ENCODE measurements around the gene TCF20.

Gene TCF20

DNA sequence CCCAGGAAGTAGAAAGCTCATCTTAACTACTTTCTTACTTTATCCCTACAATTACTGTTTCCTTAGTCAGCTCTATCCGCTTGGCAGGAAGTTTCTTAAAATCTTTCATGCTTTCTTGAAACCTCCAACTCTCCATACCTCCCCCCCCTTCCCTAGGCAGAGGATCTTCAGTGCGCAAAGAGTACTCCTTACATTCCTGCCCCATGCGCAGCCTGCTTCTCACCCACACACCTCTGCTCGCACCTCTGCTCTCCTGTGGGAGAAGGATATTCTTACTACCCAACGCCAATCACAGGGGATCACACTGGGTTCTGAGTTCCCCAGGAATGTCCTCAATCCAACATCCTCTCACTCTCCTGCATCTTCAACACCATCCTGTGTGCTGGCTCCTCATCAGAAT, 12.3 kb downstream of the TCF20 start:
- DNase-seq (ENCODE audit: low spot score), result no peak

DNA sequence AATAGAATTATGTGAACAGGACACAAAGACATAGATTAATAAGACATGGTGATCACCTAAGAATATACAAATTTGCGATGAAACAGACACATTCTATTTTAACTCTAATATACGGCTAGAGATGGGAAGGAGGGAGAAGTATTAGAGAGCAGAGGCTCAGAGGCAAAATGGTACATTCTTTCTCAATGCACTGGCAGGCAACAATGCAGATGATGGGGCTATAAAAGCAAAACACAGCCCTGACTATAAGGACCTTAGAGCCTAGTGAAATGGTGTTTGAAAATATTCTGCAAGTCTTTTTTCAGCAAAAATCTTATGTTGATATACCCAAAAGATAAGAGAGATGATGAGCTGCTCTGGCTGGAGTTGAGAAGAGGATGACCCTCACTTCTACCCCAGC, 13.1 kb downstream of the TCF20 start:
- DNase-seq (ENCODE audit: low spot score), result no peak

- DNase-seq (ENCODE audit: low spot score), result no peak
Measured at GRCh38 chr22:42256930-42257329, 13.5 kb downstream of the TCF20 start.

- no peak for DNase-seq (ENCODE audit: low spot score)
Measured at GRCh38 chr22:42256220-42256619, 14.2 kb downstream of the TCF20 start.

GRCh38 chr22:42249831-42250230, 20.6 kb downstream of the TCF20 start:
- DNase-seq (ENCODE audit: low spot score), result no peak

GRCh38 chr22:42248995-42249394, 21.5 kb downstream of the TCF20 start:
- DNase-seq (ENCODE audit: low spot score), result no peak

- no peak for DNase-seq (ENCODE audit: low spot score)
Measured at GRCh38 chr22:42247596-42247995, 22.9 kb downstream of the TCF20 start.

DNA sequence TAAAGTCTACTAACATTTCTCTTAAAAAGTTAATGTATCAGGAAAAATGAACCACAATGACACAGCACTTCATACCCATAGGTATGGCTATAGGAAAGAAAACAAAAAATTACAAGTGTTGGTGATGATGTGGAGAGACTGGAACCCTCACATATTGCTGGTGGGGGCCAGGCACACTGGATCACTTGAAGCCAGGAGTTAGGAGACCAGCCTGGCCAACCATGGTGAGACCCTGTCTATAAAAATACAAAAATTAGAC, 26.7 kb downstream of the TCF20 start:
- DNase-seq (ENCODE audit: low spot score), result no peak

DNA sequence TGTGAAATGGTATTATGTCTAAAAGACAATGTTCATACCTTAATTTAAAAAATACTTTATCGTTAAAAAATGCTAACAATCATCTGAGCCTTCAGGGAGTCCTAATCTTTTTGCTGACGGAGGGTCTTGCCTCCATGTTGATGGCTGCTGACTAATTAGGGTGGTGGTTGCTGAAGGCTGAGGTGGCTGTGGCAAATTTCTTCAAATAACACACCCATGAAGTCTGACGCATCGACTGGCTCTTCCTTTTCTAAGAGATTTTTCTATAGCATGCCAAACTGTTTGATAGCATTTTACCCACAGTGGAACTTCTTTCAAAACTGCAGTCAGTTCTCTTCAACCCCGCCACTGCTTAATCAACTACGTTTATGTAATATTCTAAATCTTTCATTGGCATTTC, 33.6 kb downstream of the TCF20 start:
- DNase-seq (ENCODE audit: low spot score), result no peak

- DNase-seq (ENCODE audit: low spot score), result no peak
Measured at GRCh38 chr22:42236268-42236667, 34.2 kb downstream of the TCF20 start.

GRCh38 chr22:42233879-42234278, 36.6 kb downstream of the TCF20 start:
- DNase-seq (ENCODE audit: low spot score), result no peak

GRCh38 chr22:42231929-42232328, 38.5 kb downstream of the TCF20 start:
- DNase-seq (ENCODE audit: low spot score), result no peak

DNA sequence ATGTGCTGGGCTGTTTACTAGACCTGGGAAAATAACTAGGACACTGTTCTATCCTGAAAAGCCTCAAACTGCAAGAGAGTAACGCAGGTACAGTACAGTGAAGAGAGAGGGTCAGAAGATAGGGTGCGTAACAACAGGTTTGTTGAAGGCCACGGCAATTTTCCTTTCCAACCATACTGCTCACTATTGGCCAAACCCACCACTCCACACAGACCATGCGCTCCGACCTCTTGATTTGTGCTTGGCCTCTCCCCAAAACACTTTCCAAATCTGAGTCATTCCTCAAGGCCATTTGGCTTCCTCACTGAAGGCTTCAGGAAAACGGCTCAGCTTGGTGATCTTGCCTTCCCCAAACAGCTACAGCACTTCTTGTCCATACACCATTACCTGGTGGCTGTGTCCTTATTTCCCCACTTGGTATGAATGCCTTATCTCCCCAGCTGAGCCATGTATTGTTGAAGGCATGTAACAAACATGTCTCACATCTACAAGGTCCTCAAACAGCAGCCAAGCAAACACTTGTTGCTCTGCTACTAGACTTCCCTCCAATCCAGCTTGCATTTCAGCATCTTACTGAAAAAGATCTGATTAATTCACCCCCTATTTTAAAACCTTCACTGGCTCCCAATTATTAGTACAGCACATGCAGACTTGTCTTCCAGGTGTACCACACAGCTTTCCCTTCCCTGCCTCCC, 40.9 kb downstream of the TCF20 start:
- no peak for DNase-seq (ENCODE audit: low spot score)

- DNase-seq (ENCODE audit: low spot score), result no peak
Measured at GRCh38 chr22:42228483-42228882, 42.0 kb downstream of the TCF20 start.

DNA sequence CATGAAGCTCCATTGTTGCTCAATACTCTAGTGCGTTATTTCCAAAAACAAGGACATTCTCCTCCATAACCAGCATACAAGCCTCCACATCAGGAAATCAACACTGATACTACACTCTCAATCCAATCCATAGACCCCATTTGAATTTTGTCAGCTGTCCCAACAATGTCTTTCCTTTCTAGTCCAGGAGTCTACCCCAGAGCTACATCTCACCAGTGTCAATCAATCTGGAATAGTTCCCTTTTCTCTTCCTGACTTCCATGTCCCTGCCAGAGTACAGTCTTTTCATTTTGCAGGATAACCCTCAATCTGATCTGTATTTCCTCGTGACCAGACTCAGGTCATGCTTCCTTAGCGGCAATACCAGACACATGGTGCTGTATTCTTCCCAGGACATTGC, 43.0 kb downstream of the TCF20 start:
- no peak for DNase-seq (ENCODE audit: low spot score)

GRCh38 chr22:42225841-42226240, 44.6 kb downstream of the TCF20 start:
- no peak for DNase-seq (ENCODE audit: low spot score)

DNA sequence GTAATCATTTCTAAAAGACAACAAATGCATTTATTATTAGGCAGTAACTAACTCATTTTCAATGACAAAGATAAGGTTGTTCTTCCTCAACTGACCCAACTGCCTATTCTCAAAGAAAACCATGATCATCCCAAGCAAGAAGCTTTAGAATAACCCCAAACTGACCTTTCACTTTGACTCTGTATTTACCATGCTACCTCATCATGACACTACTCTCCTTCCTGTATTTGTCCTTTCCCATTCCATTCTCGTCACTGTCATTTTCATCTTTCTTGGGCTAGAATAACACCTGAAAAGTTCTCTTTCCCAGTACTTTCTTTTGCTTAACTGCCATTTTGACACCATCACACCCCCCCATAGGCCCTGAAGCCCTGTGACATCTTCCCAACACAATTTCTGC, 48.3 kb downstream of the TCF20 start:
- DNase-seq (ENCODE audit: low spot score), result no peak

Measured in CD4-positive, alpha-beta T cell treated with Interleukin-15 for 4 hours (primary cell).